Upper lobe of left lung (tissue), 4 donors: Measurements from ENCODE around the gene NUDT8.

Experiments
- CTCF ChIP-seq, 6 experiments: fragments of 450-650 bp in 4 of 6; fragments of 200-600 bp in 2 of 6; sonication (generic) in 2 of 6; IDR thresholded peaks; one replicate each; pipeline ENCODE4 v1.5.1; 2016 to 2019; ENCODE audit warnings: antibody characterized with exemption in 6 of 6
- POLR2A ChIP-seq, 4 donors: fragments of 450-650 bp; IDR thresholded peaks; one replicate each; pipeline ENCODE4 v1.5.1; 2016 to 2017; ENCODE audit warnings: antibody characterized with exemption in 4 of 4, mild to moderate bottlenecking in 2 of 4
- POLR2AphosphoS5 ChIP-seq, 2 donors: sonication (generic); formaldehyde crosslinking; IDR thresholded peaks; one replicate each; pipeline ENCODE4 v1.5.1; 2017; ENCODE audit warnings: antibody characterized with exemption in 2 of 2

DNA sequence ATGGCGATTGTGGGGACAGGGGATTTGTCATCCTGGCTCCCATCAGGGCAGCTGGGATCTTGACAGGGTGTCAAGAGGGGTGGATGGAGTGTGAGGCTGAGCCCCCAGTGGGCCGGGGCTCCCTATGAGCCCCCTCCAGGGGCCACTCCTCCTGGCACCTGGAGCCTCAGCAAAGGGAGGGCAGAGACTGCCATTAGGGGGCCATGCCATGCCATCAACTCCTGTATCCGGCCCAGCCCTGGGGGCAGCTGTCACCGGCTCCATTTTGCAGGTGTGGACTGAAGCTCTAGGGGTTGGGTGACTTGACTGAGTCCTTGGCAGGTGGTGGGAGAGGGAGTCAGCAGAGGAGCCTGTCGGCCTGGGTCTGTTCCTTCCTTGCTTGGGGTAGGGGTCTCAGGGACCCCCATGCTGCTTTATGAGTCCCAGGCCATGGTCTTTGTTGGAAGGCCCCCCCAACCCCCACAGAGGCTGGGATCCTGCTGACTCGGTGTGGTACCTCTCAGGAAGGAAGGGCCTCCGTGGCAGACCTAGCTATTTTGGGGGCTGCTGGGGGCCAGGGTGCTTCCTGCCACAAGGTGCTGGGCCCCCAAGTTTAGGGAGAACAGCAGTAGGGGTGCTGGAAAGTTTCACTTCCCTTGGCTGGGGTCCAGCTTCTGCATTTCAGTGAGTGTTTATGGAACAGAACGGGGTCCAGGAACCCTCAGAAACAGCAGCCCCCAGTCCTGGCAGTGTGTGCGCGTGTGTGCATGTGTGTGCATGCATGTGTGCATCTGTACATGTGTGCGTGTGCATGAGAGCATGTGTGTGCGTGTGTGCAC is 19.3 kb upstream of the NUDT8 start:
- no peak for TF ChIP-seq POLR2AphosphoS5 (IDR thresholded peaks at IDR 0.05)
- no peak for TF ChIP-seq CTCF (IDR thresholded peaks at IDR 0.05)
- no peak for TF ChIP-seq POLR2A (IDR thresholded peaks at IDR 0.05)
